NCI-H1105 (cell line): Measurements from ENCODE around the gene LTBP3.

Experiments used
- DNase-seq: peaks from one replicate; lab custom pipeline; 2025; lab: John Stamatoyannopoulos, UW

Gene LTBP3

GRCh38 chr11:65558002-65558929 lies at the start of gene LTBP3:
Gene LTBP3, minus strand, starts transcription at chr11:65558359. Its CDS starts 400 bp downstream, at chr11:65557959.
- DNase-seq = peak; percentile 57

GRCh38 chr11:65606876-65607613 lies 48.9 kb upstream of the LTBP3 start:
- no peak for DNase-seq

- DNase-seq = no peak
Observed at GRCh38 chr11:65604258-65604657, 46.1 kb upstream of the LTBP3 start.

- DNase-seq = no peak
Observed at GRCh38 chr11:65599955-65600246, 41.7 kb upstream of the LTBP3 start.

- no peak for DNase-seq
Observed at GRCh38 chr11:65599216-65599954, 41.2 kb upstream of the LTBP3 start.

GRCh38 chr11:65598258-65598699 lies 40.1 kb upstream of the LTBP3 start:
- DNase-seq = no peak

- DNase-seq = no peak
Observed at GRCh38 chr11:65596520-65596919, 38.4 kb upstream of the LTBP3 start.

GRCh38 chr11:65595543-65596281 lies 37.6 kb upstream of the LTBP3 start, which contains the start of gene KCNK7:
Gene KCNK7, minus strand, starts transcription at chr11:65595800. Its CDS starts 28 bp downstream, at chr11:65595772.
- no peak for DNase-seq

- no peak for DNase-seq
Observed at GRCh38 chr11:65595131-65595530, 37.0 kb upstream of the LTBP3 start.

GRCh38 chr11:65593518-65594414 lies 35.6 kb upstream of the LTBP3 start:
- DNase-seq = no peak

GRCh38 chr11:65592858-65593517 lies 34.8 kb upstream of the LTBP3 start:
- peak; percentile 59 for DNase-seq

- DNase-seq = no peak
Observed at GRCh38 chr11:65591939-65592857, 34.0 kb upstream of the LTBP3 start.

- DNase-seq = no peak
Observed at GRCh38 chr11:65590240-65590738, 32.1 kb upstream of the LTBP3 start.

GRCh38 chr11:65589444-65590239 lies 31.5 kb upstream of the LTBP3 start:
- DNase-seq = no peak

GRCh38 chr11:65588199-65589054 lies 30.3 kb upstream of the LTBP3 start:
- DNase-seq = no peak

- DNase-seq = no peak
Observed at GRCh38 chr11:65586676-65587075, 28.5 kb upstream of the LTBP3 start.

- no peak for DNase-seq
Observed at GRCh38 chr11:65586247-65586630, 28.1 kb upstream of the LTBP3 start.
